Subcutaneous abdominal adipose tissue (tissue), 5 donors: ENCODE measurements around the gene GNPAT.

Experiments used
- H3K27ac ChIP-seq: one replicate; pipeline ENCODE4 v1.7.0; 2013; ENCODE audit warnings: low read depth, mild to moderate bottlenecking, inconsistent platforms, low read length, moderate library complexity
- H3K27me3 ChIP-seq, 5 donors: one replicate each; pipeline ENCODE4 v1.7.0; 2013; ENCODE audit warnings: low read length in 5 of 5, inconsistent platforms in 1 of 5; ENCODE audit not compliant: control insufficient read depth in 5 of 5, insufficient read depth in 4 of 5
- H3K36me3 ChIP-seq, 5 donors: one replicate each; pipeline ENCODE4 v1.7.0; 2013; ENCODE audit warnings: low read length in 5 of 5; ENCODE audit not compliant: control insufficient read depth in 5 of 5, insufficient read depth in 5 of 5
- H3K4me1 ChIP-seq, 5 donors: one replicate each; pipeline ENCODE4 v1.7.0; 2013; ENCODE audit warnings: low read length in 5 of 5, mild to moderate bottlenecking in 3 of 5, moderate library complexity in 1 of 5; ENCODE audit not compliant: control insufficient read depth in 5 of 5, insufficient read depth in 5 of 5
- H3K4me3 ChIP-seq, 5 donors: one replicate each; pipeline ENCODE4 v1.7.0; 2013; ENCODE audit warnings: low read length in 5 of 5, low read depth in 1 of 5
- H3K9ac ChIP-seq, 5 donors: one replicate each; pipeline ENCODE4 v1.7.0; 2013; ENCODE audit warnings: low read length in 5 of 5, mild to moderate bottlenecking in 4 of 5, moderate library complexity in 3 of 5
- H3K9me3 ChIP-seq, 5 donors: one replicate each; pipeline ENCODE4 v1.7.0; 2013; ENCODE audit warnings: low read length in 5 of 5; ENCODE audit not compliant: control insufficient read depth in 5 of 5
- donor health status: healthy.
- donor health status: healthy.
- donor health status: healthy.
- donor health status: healthy.
- donor health status: healthy.

GNPAT gene

DNA sequence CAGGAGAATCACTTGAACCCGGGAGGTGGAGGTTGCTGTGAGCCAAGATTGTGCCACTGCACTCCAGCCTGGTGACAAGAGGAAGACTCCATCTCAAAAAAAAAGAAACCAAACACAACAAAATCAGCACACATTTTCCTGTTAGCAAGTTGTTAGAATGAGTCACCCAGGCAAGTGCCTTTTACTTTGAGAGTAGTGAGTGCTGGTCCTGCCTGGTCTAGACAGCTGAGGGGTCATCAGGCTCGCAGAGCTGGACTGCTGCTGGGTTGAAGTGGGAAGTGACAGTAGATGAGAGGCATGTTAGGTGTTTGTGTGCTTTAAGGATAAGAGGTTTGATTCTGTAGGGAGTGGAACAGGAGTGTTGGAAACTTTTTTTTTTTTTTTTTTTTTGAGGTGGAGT, 31.9 kb downstream of the GNPAT start:
- H3K4me1 ChIP-seq, result peaks cover 0 to 6% (median 0%) of the 10 kb centered on the region in 5 donors
- no peaks in the 10 kb centered on the region for H3K9me3 ChIP-seq
- H3K4me3 ChIP-seq, result no peak overlapping the region
- H3K27me3 ChIP-seq, result no peaks in the 10 kb centered on the region
- H3K27ac ChIP-seq, result peak overlapping the region; percentile 4
- H3K9ac ChIP-seq, result no peak overlapping the region
- H3K36me3 ChIP-seq, result peaks cover 52 to 78% (median 70%) of the 10 kb centered on the region in 5 donors

DNA sequence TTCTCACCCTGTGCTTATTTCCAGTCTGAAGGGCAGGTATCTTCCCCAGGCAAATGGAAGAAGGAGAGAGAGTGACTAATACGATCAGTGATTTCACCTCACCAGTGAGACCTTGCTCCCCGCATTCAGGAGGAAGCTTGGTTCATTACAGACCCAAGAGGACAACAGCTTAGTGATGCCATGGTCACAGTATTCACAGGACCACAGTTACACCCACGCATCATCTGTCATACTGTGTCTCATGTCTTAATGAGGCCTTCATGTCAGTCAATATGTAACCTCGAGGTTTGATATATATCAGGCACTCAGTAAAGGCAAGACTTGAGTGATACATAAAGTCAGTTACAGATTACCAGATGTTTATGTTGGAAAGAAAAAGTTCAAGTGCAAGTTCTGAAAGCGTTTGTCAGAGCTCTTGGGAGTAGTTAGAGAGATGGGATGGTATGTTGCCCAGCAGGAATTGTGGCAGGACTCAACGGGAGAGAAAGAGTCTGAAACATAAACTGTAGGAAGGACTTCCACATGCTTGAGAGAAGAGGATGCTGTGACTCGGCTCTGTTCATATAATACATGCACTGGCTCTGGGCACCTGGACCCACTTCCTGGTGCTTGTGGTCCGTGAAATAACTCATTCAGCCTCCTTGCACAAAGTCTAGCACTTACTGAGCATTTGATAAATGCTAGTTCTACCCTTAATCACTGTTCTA, 33.3 kb downstream of the GNPAT start:
- H3K27ac ChIP-seq, result no peak overlapping the region
- no peaks in the 10 kb centered on the region for H3K9me3 ChIP-seq
- H3K36me3 ChIP-seq, result peaks cover 50 to 74% (median 67%) of the 10 kb centered on the region in 5 donors
- H3K4me1 ChIP-seq, result peaks cover 0 to 6% (median 0%) of the 10 kb centered on the region in 5 donors
- H3K27me3 ChIP-seq, result no peaks in the 10 kb centered on the region
- H3K9ac ChIP-seq, result no peak overlapping the region
- no peak overlapping the region for H3K4me3 ChIP-seq

DNA sequence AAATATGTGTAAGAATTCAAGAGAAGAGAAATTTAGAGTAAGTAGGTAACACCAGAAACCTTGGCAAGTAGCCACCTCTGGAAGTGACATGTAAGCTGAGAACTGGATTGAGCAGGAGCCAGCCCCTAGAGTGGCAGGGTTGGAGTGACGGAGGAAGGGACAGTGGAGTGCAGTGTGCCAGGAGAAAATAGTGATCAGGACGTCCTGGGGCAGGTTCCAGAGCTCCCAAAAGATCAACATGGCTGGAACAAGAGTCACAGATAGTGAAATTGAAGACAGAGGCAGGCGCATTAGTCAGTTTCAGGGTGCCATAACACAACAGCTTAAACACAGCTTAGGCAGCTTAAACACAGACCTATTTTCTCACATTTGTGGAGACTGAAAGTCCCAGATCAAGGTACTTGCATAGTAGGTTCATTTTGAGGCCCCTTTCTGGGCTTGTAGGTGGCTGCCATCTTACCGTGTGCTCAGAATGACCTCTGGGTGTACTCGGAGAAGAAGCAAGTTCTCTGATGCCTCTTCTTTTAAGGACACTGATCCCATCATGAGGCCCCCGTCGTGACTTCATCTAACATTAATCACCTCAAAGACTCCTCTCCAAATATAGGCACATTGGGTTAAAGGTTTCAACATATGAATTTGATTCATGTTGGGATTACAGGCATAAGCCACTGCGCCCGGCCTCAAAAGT, 37.2 kb downstream of the GNPAT start:
- Histone ChIP-seq H3K27ac (no peak overlapping the region), H3K4me3 (no peak overlapping the region), H3K27me3 (no peaks in the 10 kb centered on the region), H3K4me1 (no peaks in the 10 kb centered on the region), H3K9ac (no peak overlapping the region), H3K36me3 (peaks cover 36 to 49% (median 43%) of the 10 kb centered on the region in 5 donors), H3K9me3 (no peaks in the 10 kb centered on the region)

DNA sequence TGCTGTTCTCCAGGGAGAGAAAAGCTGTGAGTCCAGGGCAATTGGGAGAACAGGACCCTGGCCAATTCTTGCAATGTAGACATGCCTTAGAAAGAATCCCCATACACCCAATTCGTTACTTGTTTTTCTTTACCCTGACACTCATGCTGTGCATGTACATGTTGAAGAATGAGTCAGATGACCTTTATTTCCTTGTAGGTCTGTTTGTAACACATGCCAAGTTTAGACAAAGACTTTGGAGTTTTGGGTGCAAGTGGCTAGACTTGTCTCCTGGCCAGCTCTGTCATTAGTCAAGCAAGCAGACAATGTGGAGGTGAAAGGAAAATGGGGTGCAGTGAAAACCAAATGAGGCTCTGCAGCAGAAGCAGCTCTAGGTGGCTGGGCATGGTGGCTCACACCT, 38.1 kb downstream of the GNPAT start:
- Histone ChIP-seq H3K27ac (no peak overlapping the region), H3K9me3 (no peaks in the 10 kb centered on the region), H3K4me1 (no peaks in the 10 kb centered on the region), H3K27me3 (no peaks in the 10 kb centered on the region), H3K4me3 (no peak overlapping the region), H3K9ac (no peak overlapping the region), H3K36me3 (peaks cover 34 to 43% (median 40%) of the 10 kb centered on the region in 5 donors)

DNA sequence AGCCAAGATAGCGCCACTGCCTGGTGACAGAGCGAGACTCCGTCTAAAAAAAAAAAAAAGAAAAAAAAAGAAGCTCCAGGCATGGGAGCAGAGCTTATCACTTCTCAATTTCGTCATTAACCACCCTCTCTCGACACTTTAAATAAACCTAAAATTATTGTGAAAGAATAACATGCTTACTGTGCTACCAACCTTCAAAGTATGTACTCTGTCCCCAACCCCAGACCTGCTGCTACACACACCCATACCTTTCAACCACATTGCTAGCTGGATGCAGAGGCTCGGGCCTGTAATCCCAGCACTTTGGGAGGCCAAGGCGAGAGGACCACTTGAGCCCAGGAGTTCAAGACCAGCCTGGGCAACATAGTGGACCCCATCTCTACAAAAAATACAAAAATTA, 38.7 kb downstream of the GNPAT start:
- no peak overlapping the region for H3K4me3 ChIP-seq
- H3K27ac ChIP-seq, result no peak overlapping the region
- H3K9me3 ChIP-seq, result no peaks in the 10 kb centered on the region
- H3K4me1 ChIP-seq, result no peaks in the 10 kb centered on the region
- H3K9ac ChIP-seq, result no peak overlapping the region
- no peaks in the 10 kb centered on the region for H3K27me3 ChIP-seq
- H3K36me3 ChIP-seq, result peaks cover 28 to 37% (median 34%) of the 10 kb centered on the region in 5 donors

DNA sequence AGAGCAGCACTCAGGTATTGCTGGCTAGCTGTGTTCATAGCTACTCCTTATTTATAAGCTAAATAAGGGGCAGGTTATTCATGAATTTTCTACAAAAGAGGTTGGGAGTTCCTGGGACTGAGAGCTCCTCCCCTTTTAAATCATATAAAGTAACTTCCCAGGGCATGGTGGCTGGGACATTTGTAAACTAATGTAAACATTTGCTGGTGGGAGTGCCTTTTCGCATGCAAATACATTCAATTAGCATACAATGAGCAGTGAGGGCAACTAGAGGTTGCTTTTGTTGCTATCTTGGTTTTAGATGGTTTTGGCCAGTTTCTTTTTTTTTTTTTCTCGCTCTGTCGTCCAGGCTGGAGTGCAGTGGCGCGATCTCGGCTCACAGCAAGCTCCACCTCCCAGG, 43.4 kb downstream of the GNPAT start:
- Histone ChIP-seq H3K9ac (no peak overlapping the region), H3K36me3 (no peaks in the 10 kb centered on the region), H3K9me3 (no peaks in the 10 kb centered on the region), H3K27me3 (no peaks in the 10 kb centered on the region), H3K4me3 (no peak overlapping the region), H3K4me1 (no peaks in the 10 kb centered on the region), H3K27ac (no peak overlapping the region)

DNA sequence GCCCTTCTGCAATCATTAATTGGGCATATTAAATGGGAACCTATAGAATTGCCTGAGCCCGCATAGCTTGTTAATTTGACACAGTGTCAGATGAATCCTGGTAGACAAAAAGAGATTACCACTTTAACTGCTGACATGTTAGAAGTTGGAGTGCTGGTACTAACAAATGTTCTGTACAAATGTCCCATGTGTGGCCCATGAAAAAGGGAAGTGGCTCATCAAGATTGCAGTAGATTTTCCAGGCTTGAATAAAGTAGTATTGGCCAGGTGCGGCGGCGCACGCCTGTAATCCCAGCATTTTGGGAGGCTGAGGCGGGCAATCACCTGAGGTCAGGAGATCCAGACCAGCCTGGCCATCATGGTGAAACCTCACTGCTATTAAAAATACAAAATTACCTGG, 45.6 kb downstream of the GNPAT start:
- Histone ChIP-seq H3K36me3 (no peaks in the 10 kb centered on the region), H3K4me1 (no peaks in the 10 kb centered on the region), H3K27me3 (no peaks in the 10 kb centered on the region), H3K27ac (no peak overlapping the region), H3K4me3 (no peak overlapping the region), H3K9ac (no peak overlapping the region), H3K9me3 (no peaks in the 10 kb centered on the region)

DNA sequence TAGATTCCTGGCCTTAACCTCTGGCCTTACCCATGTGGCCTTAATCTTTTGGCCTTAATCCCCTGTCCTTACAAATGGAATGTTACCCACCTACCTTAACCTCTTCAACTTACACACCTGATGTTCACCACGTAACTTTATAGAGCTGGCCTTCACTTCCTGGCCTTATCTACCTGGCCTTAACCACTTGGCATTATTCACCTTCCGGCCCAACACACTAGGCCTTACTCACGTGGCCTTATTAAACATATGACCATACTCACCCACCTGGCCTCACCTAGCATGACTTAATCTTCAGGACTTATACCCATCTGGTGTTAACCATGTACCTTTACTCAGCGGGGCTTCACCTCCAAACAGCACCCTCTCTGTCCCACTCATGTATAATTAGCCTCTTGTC, 54.9 kb downstream of the GNPAT start:
- Histone ChIP-seq H3K4me3 (no peak overlapping the region), H3K36me3 (no peaks in the 10 kb centered on the region), H3K9me3 (no peaks in the 10 kb centered on the region), H3K4me1 (no peaks in the 10 kb centered on the region), H3K9ac (no peak overlapping the region), H3K27ac (no peak overlapping the region), H3K27me3 (no peaks in the 10 kb centered on the region)

DNA sequence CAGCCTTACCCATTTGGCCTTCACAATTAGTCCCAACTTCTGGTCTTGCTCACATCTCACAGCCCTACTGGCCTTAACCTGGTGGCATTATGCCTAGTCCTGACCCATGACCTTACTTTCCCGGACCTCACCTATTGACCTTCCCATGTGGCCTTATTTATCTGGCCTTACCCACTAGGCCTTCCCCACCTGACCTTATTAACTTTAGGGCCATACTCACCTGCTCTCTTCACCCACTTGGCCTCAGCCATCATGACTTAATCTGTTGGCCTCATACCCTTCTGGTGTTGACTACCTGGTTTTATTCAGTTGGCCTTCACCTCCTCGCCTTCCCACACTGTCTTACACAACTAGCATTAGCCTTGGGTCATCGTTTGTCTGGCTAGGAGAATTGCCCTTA, 61.0 kb downstream of the GNPAT start:
- Histone ChIP-seq H3K9ac (no peak overlapping the region), H3K9me3 (no peaks in the 10 kb centered on the region), H3K36me3 (no peaks in the 10 kb centered on the region), H3K4me3 (no peak overlapping the region), H3K4me1 (no peaks in the 10 kb centered on the region), H3K27ac (no peak overlapping the region), H3K27me3 (no peaks in the 10 kb centered on the region)

DNA sequence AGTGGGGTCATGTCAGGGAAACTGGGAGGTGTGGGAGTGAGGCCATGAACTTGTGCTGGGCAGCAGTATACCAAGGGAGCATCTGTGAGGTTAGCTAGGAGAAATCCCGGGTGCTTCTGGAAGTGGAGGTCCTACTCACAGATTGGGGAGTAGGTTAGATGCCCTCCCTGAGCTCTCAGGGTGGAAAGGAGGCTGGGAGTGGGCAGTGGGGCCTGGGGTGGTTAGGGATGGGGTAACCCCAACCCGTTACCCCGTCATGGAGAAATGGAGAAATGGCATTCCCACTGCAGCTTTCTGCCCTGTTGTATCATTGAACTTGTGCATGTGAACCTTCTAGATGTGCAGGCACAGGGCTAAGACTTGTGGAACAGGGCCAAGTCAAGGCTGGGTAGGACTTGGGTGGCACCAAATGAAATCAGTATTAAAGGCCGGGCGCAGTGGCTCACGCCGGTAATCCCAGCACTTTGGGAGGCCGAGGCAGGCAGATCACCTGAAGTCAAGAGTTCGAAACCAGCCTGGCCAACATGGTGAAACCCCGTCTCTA, 69.5 kb downstream of the GNPAT start:
- Histone ChIP-seq H3K36me3 (no peaks in the 10 kb centered on the region), H3K27ac (no peak overlapping the region), H3K4me1 (peaks cover 0 to 3% (median 0%) of the 10 kb centered on the region in 5 donors), H3K9ac (no peak overlapping the region), H3K4me3 (no peak overlapping the region), H3K27me3 (no peaks in the 10 kb centered on the region), H3K9me3 (no peaks in the 10 kb centered on the region)
